Stomach (tissue), 4 donors: ENCODE measurements around the gene MEIOSIN.

Source experiments
- POLR2A ChIP-seq, 4 donors: fragments of 450-650 bp; IDR thresholded peaks; one replicate each; pipeline ENCODE4 v1.6.1; 2016; ENCODE audit warnings: antibody characterized with exemption in 4 of 4, control low read depth in 2 of 4, mild to moderate bottlenecking in 1 of 4, moderate library complexity in 1 of 4
- POLR2AphosphoS5 ChIP-seq, 3 donors: sonication (generic); formaldehyde crosslinking; IDR thresholded peaks; one replicate each; pipeline ENCODE4 v1.6.1; 2016; ENCODE audit warnings: antibody characterized with exemption in 3 of 3
- TF ChIP-seq, protein P1 (sequence below), 7 experiments: fragments of 450-650 bp in 4 of 7; fragments of 200-600 bp in 3 of 7; sonication (generic) in 3 of 7; IDR thresholded peaks; one replicate each; pipeline ENCODE4 v1.5.1; 2016 to 2019; ENCODE audit warnings: antibody characterized with exemption in 7 of 7, control low read depth in 2 of 7, mild to moderate bottlenecking in 1 of 7

DNA sequence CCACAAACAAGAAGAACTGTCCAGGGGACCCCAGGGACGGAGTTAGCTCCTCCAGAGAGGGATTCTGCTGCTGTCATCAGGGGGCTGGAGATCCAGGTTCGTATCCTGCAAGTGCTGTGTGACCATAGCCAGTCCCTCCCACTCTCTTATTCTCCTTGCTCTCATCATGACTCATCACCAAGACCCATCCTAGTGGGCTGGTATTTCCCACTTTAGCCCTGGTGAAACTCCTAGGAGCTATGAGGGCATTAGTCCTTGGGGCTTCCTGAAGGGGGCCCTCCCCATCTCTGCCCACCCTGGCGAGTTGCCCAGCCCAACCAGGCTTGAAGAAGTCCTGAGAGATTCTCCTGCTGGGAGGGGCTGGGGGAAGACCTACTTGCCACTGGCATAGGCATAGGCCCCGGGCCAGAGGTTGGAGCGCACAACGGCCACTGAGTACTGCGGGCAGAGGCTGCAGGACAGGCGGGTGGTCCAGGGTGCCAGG, 66.9 kb downstream of the MEIOSIN start:
- TF ChIP-seq POLR2AphosphoS5 (IDR thresholded peaks at IDR 0.05) (no peak), POLR2A (IDR thresholded peaks at IDR 0.05) (no peak)
- TF ChIP-seq, protein P1, sequence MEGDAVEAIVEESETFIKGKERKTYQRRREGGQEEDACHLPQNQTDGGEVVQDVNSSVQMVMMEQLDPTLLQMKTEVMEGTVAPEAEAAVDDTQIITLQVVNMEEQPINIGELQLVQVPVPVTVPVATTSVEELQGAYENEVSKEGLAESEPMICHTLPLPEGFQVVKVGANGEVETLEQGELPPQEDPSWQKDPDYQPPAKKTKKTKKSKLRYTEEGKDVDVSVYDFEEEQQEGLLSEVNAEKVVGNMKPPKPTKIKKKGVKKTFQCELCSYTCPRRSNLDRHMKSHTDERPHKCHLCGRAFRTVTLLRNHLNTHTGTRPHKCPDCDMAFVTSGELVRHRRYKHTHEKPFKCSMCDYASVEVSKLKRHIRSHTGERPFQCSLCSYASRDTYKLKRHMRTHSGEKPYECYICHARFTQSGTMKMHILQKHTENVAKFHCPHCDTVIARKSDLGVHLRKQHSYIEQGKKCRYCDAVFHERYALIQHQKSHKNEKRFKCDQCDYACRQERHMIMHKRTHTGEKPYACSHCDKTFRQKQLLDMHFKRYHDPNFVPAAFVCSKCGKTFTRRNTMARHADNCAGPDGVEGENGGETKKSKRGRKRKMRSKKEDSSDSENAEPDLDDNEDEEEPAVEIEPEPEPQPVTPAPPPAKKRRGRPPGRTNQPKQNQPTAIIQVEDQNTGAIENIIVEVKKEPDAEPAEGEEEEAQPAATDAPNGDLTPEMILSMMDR (IDR thresholded peaks at IDR 0.05): no peak
